ENCODE data around the gene C11orf42.

Gene C11orf42

GRCh38 chr11:6251990-6252473, 46.7 kb downstream of the C11orf42 start:
- no peak for DNase-seq (ENCODE audit: low read depth, low spot score)
- Histone ChIP-seq H3K4me3 (no peak overlapping the region), H3K9me3 (ENCODE audit: low read depth, low read length) (no peaks in the 10 kb centered on the region), H3K36me3 (ENCODE audit: insufficient read depth, low read length) (no peaks in the 10 kb centered on the region), H3K9ac (ENCODE audit: insufficient read length) (no peak overlapping the region), H3K27ac (no peak overlapping the region)
- no peak for TF ChIP-seq EZH2 (IDR thresholded peaks at IDR 0.05)
- TF ChIP-seq POLR2AphosphoS5 (IDR thresholded peaks at IDR 0.05; ENCODE audit: borderline replicate concordance, low read depth, low read length): no peak
- TF ChIP-seq FOXP2 (optimal IDR thresholded peaks at IDR 0.05; ENCODE audit: control extremely low read depth, extremely low read length, insufficient read depth): no peak

- Histone ChIP-seq H3K36me3 (ENCODE audit: insufficient read depth, low read length) (no peaks in the 10 kb centered on the region), H3K4me3 (no peak overlapping the region), H3K9ac (ENCODE audit: insufficient read length) (no peak overlapping the region), H3K9me3 (ENCODE audit: low read depth, low read length) (no peaks in the 10 kb centered on the region), H3K27ac (no peak overlapping the region)
- TF ChIP-seq POLR2AphosphoS5 (IDR thresholded peaks at IDR 0.05; ENCODE audit: borderline replicate concordance, low read depth, low read length) (no peak), FOXP2 (optimal IDR thresholded peaks at IDR 0.05; ENCODE audit: control extremely low read depth, extremely low read length, insufficient read depth) (no peak), EZH2 (IDR thresholded peaks at IDR 0.05) (no peak)
- no peak for DNase-seq (ENCODE audit: low read depth, low spot score)
These were observed 47.8 kb downstream of the C11orf42 start for GRCh38 chr11:6253197-6253596.

- no peaks in the 10 kb centered on the region for H3K36me3 ChIP-seq (ENCODE audit: insufficient read depth, low read length)
- no peaks in the 10 kb centered on the region for H3K9me3 ChIP-seq (ENCODE audit: low read depth, low read length)
- H3K4me3 ChIP-seq: no peak overlapping the region
- H3K27ac ChIP-seq: no peak overlapping the region
- TF ChIP-seq FOXP2 (optimal IDR thresholded peaks at IDR 0.05; ENCODE audit: control extremely low read depth, extremely low read length, insufficient read depth) (no peak), POLR2AphosphoS5 (IDR thresholded peaks at IDR 0.05; ENCODE audit: borderline replicate concordance, low read depth, low read length) (no peak), EZH2 (IDR thresholded peaks at IDR 0.05) (no peak)
- no peak for DNase-seq (ENCODE audit: low read depth, low spot score)
- H3K9ac ChIP-seq (ENCODE audit: insufficient read length): no peak overlapping the region
These were observed 52.8 kb downstream of the C11orf42 start for GRCh38 chr11:6258141-6258540.

GRCh38 chr11:6258571-6259081, 53.3 kb downstream of the C11orf42 start:
- Histone ChIP-seq H3K4me3 (no peak overlapping the region), H3K27ac (no peak overlapping the region)
- DNase-seq (ENCODE audit: low read depth, low spot score): no peak

GRCh38 chr11:6260207-6260726, 54.9 kb downstream of the C11orf42 start:
- H3K36me3 ChIP-seq (ENCODE audit: insufficient read depth, low read length): no peaks in the 10 kb centered on the region
- TF ChIP-seq POLR2AphosphoS5 (IDR thresholded peaks at IDR 0.05; ENCODE audit: borderline replicate concordance, low read depth, low read length): no peak
- H3K4me3 ChIP-seq: no peak overlapping the region
- H3K9me3 ChIP-seq (ENCODE audit: low read depth, low read length): no peaks in the 10 kb centered on the region
- no peak overlapping the region for H3K9ac ChIP-seq (ENCODE audit: insufficient read length)
- no peak for DNase-seq (ENCODE audit: low read depth, low spot score)
- no peak overlapping the region for H3K27ac ChIP-seq

More at GRCh38 chr11:6258571-6259081, 53.3 kb downstream of the C11orf42 start:
- Histone ChIP-seq H3K36me3 (ENCODE audit: insufficient read depth, low read length) (no peaks in the 10 kb centered on the region), H3K9me3 (ENCODE audit: low read depth, low read length) (no peaks in the 10 kb centered on the region), H3K9ac (ENCODE audit: insufficient read length) (no peak overlapping the region)
- TF ChIP-seq POLR2AphosphoS5 (IDR thresholded peaks at IDR 0.05; ENCODE audit: borderline replicate concordance, low read depth, low read length) (no peak), EZH2 (IDR thresholded peaks at IDR 0.05) (no peak), FOXP2 (optimal IDR thresholded peaks at IDR 0.05; ENCODE audit: control extremely low read depth, extremely low read length, insufficient read depth) (no peak)

Data from SK-N-MC (cell line).